ENCODE results near the gene SLBP. TPM values are rescaled to one million over a fixed set of nuclear protein-coding genes. Genes with fewer than 3 reads are reported as not detected.
A peak's percentile ranks its signal among the peaks of the same experiment; 100 is the strongest.

SLBP gene
- polyA plus RNA-seq, 3 donors = 39.6 to 63.7 (median 59.1) TPM

- Mint-ChIP-seq H3K4me3 (peak overlapping the region; percentile 97 to 98), H3K9me3 (no peaks in the 10 kb centered on the region), H3K27me3 (ENCODE audit: low read depth in 3 of 3) (no peaks in the 10 kb centered on the region), H3K36me3 (peaks cover 16 to 36% of the 10 kb centered on the region in 2 donors), H3K4me1 (peaks cover 60% of the 10 kb centered on the region), H3K27ac (peak overlapping the region; percentile 95 to 99 (median 97))
- Histone ChIP-seq H3K9ac (ENCODE audit: insufficient read depth, low read length, poor library complexity, severe bottlenecking) (peak overlapping the region; percentile 96), H3K27ac (ENCODE audit: low read depth in 1 of 2, low read length in 2 of 2) (peak overlapping the region; percentile 68 to 92), H4K20me1 (ENCODE audit: insufficient read depth, low read length) (peaks cover 63% of the 10 kb centered on the region), H3K9me3 (replicated peaks in 1 of 2; ENCODE audit: control insufficient read depth in 1 of 2, insufficient read depth in 1 of 2, low read length in 2 of 2) (no peaks in the 10 kb centered on the region), H3K4me3 (replicated peaks in 1 of 3; ENCODE audit: low read depth in 2 of 3, low read length in 3 of 3) (peak overlapping the region; percentile 73 to 91 (median 88)), H3K36me3 (replicated peaks in 1 of 2; ENCODE audit: control insufficient read depth in 1 of 2, insufficient read depth in 2 of 2, low read length in 2 of 2) (peaks cover 23 to 24% of the 10 kb centered on the region in 2 donors), H3K4me1 (ENCODE audit: control insufficient read depth in 1 of 2, insufficient read depth in 2 of 2, low read length in 2 of 2) (peaks cover 48 to 61% of the 10 kb centered on the region in 2 donors), H3K79me2 (ENCODE audit: insufficient read depth, low read length) (peaks cover 93% of the 10 kb centered on the region), H2AFZ (ENCODE audit: insufficient read depth, low read depth, low read length, poor library complexity, severe bottlenecking) (peak overlapping the region; percentile 82), H3K27me3 (ENCODE audit: control insufficient read depth in 2 of 2, insufficient read depth in 2 of 2, low read length in 2 of 2) (no peaks in the 10 kb centered on the region), H3K4me2 (replicated peaks; ENCODE audit: extremely low read depth, low read length, poor library complexity, severe bottlenecking) (peak overlapping the region; percentile 94)
- WGBS (ENCODE audit: insufficient coverage) = 8% methylated on average over 30 of the region's 35 CpGs
- intact Hi-C loops (cut with micrococcal nuclease) = loop anchor here (1.0 to 10.0 kb wide), 5 partner anchors 8 to 552 kb away; partner anchors contain the start of genes FAM53A (in 1 of the 2), LETM1 (in 1 of the 2), MXD4 (in 1 of the 2) and TACC3 (in 1 of the 2)
- TF ChIP-seq CTCF (IDR thresholded peaks at IDR 0.05) = no peak
- no peak for DNase-seq
Observed at GRCh38 chr4:1713003-1713851, 1.1 kb upstream of the SLBP start.

DNA sequence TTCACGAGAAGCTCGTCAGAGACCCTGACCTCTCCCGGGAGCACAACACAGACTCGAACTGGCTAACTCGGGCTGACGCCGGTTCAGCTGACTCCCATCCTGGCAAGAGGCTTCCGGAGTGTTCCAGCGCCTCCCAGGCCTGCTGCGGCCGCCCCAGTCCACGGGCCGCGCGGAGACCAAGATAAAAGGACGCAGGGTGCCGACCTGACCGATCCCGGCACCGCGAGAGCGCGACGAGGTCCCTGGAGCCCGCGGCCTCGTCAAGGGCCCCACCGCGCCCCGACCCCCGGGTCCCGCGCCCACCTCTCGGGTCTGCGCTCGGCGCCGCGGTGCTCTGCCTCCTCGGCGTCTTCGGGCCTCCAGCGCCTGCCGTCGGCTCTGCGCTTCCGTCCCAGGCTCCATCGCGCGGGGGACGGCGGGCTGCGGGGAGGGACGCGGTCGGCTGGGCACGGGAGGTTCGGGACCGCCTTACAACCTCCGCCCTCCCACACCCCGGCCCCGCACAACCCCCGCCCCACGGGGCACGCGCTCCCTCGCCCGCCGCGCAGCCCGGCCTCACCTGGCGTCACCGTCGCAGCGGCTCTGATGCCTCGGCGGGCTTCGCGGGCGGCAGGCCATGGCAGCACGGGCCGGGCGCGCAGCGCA, 426 bp downstream of the SLBP start:
- no peak for TF ChIP-seq CTCF (IDR thresholded peaks at IDR 0.05)
- peaks cover 54% of the 10 kb centered on the region for H4K20me1 ChIP-seq (ENCODE audit: insufficient read depth, low read length)
- peaks cover 48 to 56% of the 10 kb centered on the region in 2 donors for H3K4me1 ChIP-seq (ENCODE audit: control insufficient read depth in 1 of 2, insufficient read depth in 2 of 2, low read length in 2 of 2)
- peak overlapping the region; percentile 94 for H3K4me2 ChIP-seq (replicated peaks; ENCODE audit: extremely low read depth, low read length, poor library complexity, severe bottlenecking)
- Mint-ChIP-seq H3K27me3 (ENCODE audit: low read depth in 3 of 3) (no peaks in the 10 kb centered on the region), H3K27ac (peak overlapping the region; percentile 90 to 97 (median 93)), H3K9me3 (no peaks in the 10 kb centered on the region), H3K4me3 (peak overlapping the region; percentile 97), H3K36me3 (peaks cover 9 to 33% of the 10 kb centered on the region in 2 donors), H3K4me1 (peaks cover 59% of the 10 kb centered on the region)
- H3K27ac ChIP-seq (ENCODE audit: low read depth in 1 of 2, low read length in 2 of 2) = peak overlapping the region; percentile 59 to 92
- H3K27me3 ChIP-seq (ENCODE audit: control insufficient read depth in 2 of 2, insufficient read depth in 2 of 2, low read length in 2 of 2) = no peaks in the 10 kb centered on the region
- peaks cover 12 to 13% of the 10 kb centered on the region in 2 donors for H3K36me3 ChIP-seq (replicated peaks in 1 of 2; ENCODE audit: control insufficient read depth in 1 of 2, insufficient read depth in 2 of 2, low read length in 2 of 2)
- peaks cover 90% of the 10 kb centered on the region for H3K79me2 ChIP-seq (ENCODE audit: insufficient read depth, low read length)
- DNase-seq = peak; percentile 23 to 38 (median 38)
- H3K9ac ChIP-seq (ENCODE audit: insufficient read depth, low read length, poor library complexity, severe bottlenecking) = peak overlapping the region; percentile 96
- H3K9me3 ChIP-seq (replicated peaks in 1 of 2; ENCODE audit: control insufficient read depth in 1 of 2, insufficient read depth in 1 of 2, low read length in 2 of 2) = no peaks in the 10 kb centered on the region
- intact Hi-C loops (cut with micrococcal nuclease) = loop anchor here (1.0 to 10.0 kb wide), 5 partner anchors 10 to 553 kb away; partner anchors contain the start of genes FAM53A (in 1 of the 2), LETM1 (in 1 of the 2), MXD4 (in 1 of the 2) and TACC3 (in 1 of the 2)
- WGBS (ENCODE audit: insufficient coverage) = under 1% methylated on average over 78 of the region's 85 CpGs
- H2AFZ ChIP-seq (ENCODE audit: insufficient read depth, low read depth, low read length, poor library complexity, severe bottlenecking) = peak overlapping the region; percentile 80
- peak overlapping the region; percentile 58 to 91 (median 61) for H3K4me3 ChIP-seq (replicated peaks in 1 of 3; ENCODE audit: low read depth in 2 of 3, low read length in 3 of 3)
